HG03439 (cell line): ENCODE measurements around the gene CD177.
"Not testable (repeated sequence)": the region's sequence is repeated elsewhere in the genome, so short reads cannot be mapped to it uniquely, and the experiment has no call there.

Source experiments
- ATAC-seq: cut with Tn5 transposase; IDR thresholded peaks from one replicate; pipeline ENCODE4 v1.9.1; 2021; ENCODE audit warnings: mild to moderate bottlenecking, moderate library complexity; ENCODE audit not compliant: unreplicated experiment

Gene CD177

DNA sequence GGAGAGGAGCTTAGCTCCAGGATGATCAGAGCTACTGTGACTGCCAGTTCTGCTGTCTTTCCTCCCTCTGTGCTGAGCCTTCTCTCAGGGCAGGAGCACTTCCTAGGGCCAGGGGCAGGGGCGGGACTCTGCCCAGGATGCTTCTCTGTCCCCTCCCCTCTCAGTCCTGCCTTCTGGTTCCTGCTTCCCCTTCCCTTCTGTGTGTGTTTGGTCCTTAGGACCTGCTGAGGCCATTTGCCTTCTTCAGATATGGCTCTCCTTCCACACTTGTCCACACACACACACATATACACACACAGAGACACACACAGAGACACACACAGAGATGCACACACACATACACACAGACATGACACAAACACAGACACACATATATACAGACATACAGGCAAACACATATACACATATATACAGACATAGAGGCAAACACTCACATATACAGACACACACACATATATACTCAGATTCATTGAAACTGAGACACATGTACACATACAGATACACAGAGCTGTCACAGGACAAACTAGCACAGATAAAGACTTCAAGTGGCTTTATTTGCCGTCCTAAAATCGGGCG, 22.0 kb upstream of the CD177 start:
- no peak for ATAC-seq

DNA sequence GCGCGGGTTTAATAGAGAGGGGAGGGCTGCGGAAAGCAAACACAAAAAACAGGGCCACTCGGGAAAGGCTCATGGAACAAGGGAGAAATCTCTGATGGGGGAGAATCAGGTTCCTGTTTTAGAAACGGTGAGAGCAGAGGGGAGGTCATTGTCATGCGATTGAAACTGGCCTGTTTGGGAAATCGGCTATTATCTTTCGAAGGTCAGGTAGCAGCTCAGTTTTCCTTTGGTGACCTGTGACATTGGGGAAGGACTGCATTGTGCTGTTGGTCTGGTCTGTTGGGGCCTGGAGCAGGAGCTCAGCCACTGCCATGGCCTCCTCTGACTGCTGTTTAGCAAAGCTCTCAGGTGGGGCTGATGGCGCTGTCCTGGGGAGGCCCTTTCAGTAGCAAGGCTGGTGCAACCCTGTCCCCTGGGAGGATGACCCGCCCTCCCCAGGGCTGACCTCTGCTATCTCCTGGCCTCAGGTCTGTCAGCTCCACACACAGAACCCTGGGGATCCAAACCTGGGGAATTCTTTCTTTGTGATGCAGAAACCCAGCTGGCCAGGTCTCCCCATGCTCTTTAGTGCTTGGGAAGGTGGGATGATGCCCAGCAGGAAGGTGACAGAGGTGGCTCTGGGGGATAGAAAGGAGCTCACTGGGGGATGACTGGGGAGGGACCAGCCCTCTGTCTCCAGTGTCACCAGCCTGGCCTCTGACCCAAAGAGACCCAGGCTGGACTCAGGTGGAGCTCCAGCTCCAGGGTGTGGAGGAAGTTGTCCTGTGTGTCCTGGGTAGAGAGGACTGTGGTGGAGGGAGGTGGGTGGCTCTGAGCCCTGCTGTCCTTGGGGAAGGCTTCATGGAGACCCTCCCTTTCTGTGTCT, 21.2 kb upstream of the CD177 start:
- no peak for ATAC-seq

DNA sequence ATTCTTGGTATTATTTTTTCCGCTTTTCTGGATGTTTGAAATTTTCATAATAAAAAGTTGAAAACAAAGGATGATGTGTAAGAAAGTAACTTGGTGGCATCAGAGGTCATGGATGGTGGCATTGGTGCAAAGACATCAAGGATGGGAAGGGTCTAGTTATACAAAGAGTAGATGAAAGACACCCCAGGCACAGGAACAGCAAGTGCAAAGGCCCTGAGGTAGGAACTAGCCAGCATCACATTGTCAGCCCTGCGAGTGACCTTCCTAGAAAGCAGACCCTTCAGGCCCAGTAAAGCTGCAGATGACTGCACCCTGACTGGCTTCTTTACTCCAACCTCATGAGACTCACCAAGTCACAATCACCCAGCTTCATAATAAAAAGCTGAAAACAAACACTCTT, 17.0 kb upstream of the CD177 start:
- ATAC-seq = not testable (repeated sequence)

DNA sequence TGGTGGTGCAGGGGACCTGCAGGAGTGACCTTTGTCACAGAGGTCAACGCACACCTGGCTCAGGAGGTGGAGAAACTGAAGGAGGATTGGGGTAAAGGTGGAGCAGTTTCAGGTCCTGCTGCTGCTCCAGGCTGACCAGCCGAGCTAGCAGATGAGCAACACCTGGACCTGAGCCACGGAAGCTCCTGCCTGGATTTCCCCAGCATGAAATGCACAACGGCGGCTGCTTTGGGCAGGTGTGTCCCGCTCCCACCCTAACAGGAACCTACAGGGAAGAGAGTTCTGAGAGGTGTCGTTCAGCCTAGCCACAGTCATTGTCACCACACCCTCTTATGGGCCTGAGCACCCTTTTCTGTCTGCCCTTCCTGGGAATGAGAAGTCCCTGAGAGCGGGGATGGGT, 15.7 kb upstream of the CD177 start:
- ATAC-seq = no peak

DNA sequence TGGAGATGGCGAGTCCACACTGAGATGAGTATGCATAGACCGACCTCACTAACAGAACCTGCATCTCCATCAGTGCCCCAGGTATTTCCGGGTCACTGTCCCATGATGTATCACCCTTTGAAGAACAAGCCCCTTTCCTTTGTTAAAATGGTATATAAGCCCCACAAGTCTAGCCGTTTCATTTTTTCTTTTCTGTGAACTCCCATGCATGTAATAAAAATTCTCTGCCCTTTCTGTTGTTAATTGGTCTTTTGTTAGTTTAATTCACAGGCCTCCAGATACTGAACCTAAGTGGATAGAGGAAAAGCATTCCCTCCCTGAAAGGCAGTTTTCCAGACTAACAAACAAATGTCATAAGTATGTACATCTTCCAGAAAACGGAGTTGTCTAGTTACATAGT, 15.0 kb upstream of the CD177 start:
- no peak for ATAC-seq

DNA sequence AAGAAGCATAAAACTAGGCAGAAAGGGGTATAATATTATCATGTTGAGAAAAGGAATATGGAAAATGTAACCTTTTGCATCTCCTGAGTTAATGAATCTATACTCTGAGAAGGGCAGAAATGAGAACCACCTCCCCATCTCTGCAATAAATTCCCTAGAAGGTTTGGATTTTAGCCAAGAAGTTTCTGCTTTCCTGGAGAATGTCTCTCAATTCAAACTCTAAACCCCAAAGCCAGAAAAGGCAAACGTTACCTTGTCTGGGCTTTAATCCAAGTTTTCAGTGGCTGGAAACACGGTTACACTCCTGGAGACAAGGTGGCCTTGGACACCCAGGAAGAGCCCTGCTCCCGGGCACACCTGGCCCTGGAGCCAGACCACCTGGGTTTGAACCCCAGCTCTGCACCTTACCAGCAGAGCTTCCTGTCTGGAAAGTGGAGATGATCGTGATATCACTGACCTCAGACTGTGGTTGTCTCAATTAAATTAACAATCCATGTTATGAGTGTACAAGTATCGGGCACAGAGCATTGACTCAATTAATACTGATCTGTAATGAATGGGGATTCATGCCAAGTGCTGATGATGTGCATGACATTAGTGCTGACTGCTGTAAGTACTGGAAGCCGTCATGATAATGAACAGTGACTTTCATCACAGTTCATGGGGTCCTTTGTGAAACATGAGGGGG, 14.1 kb upstream of the CD177 start:
- ATAC-seq = not testable (repeated sequence)

DNA sequence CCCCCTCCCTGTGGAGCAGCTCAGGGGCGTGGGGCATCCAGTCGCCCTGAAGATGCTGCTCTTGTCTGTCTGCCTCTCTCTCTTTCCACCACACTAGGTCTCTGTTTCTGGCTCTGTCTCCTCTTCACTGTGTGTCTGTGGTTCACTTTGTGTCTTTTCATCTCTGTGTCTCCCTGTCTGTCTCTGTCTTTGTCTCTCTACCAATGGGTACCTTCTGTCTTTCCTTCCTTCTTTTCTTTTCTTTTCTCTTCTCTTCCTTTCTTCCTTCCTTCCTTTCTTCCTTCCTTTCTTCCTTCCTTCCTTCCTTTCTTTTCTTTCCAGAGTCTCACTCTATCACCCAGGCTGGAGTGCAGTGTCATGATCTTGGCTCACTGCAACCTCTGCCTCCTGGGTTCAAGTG, 13.4 kb upstream of the CD177 start:
- ATAC-seq = not testable (repeated sequence)

DNA sequence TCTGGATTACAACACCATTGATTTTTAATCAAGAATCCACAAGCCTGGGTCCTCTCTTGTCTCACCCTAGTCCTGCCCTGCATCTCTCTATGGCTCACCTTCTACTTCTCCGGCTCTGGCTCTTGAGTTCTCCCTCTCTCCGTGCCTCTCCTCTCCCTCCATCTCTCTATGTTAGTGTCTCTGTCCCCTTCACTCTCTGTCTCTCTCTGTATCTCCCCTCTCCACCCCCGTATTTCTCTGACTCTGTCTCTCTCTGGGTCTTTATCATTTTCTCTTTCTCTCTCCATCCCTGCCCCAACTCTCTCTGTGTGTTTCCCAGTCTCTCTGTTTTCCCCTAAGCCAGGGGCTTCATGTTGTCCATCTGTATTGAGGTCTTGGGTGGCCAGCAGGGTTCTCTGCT, 12.4 kb upstream of the CD177 start:
- ATAC-seq = not testable (repeated sequence)

DNA sequence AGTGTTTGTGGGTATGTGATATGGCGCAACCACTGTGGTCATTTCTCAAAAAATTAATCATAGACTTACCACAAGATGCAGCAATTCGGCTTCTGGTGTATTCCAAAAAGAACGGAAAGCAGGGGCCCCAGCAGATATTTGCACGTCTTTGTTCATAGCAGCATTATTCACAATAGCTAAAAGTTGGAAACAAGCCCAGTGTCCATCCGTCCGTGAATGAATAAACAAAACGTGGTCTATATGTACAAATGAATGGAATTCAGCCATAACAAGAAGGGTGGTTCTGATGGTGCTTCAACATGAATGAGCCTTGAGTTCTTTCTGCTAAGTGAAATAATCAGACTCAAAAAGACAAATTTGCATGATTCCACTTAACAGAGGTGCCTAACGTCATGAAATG, 11.4 kb upstream of the CD177 start:
- ATAC-seq = not testable (repeated sequence)

DNA sequence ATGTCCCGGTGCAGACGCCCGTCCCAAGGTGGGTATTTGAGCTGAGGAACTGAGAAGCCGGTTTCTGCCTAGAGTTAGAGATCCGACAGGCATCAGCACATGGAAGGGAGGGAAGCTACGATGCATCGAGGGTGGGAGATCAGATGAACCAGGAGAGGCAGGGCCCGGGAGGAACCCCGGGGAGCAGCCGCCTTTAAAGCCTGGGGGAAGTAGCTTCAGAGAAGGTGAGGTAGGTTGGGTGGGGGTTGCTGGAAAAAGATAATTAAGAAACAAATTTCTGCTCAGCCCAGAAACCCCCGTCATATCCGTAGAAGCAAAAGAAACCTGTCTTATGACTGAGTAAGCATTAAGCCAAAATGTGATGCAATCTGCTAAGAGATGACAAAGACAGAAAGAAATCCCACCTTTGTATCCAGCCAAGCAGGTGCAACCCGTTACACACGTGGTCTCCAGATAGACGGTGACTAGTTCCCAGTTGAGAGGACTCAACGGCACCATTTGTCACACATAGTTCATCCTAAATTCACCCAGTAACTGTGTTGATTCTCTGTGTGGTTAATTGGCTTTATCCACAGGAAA, 9.1 kb upstream of the CD177 start:
- ATAC-seq = not testable (repeated sequence)

DNA sequence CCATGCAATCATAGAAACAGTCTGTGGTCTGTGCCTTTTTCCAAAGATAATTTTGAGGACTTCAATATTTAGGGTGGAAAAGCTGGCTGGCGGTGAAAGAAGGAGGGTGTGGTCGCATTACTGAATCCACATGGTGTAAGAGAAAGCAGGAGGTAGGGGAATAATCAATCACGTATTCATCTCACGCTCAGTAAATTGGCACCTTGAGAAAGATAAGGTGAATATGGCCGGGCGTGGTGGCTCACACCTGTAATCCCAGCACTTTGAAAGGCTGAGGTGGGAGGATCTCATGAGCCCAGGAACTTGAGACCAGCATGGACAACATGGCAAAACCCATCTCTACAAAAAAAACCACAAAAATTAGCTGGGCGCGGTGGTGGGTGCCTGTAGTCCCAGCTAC, 3.7 kb upstream of the CD177 start:
- ATAC-seq = not testable (repeated sequence)

DNA sequence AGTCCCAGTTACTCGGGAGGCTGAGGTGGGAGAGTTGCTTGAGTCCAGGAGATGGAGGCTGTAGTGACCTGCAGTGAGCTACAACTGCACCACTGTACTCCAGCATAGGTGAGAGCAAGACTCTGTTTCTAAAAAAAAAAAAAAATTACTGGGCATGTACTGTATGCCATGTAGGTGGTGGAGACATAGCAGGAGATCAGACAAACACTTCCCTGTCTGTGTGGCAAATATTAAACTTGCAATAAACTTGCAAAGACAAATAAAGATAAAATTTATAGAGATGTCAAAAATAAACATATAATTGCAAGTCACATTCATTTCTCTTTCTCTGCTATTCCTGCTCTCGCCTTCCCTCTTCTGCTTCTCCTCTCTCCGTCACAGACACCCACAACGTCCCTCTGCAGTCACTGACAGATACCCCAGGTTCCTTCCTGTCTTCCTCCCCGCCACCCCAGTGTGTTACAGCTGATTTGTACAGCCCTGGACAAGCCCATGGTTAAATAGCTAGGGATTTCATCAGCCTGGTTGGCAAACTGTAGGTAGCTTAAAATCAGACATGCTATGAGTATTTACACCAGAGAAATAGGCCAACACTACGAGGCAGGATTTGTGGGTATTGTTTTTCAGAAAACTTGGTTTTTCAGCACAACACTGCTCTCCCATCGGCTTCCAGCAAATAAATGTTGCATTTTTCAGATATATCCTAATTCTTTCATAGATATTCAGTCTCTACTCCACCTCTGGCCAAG, 1.3 kb upstream of the CD177 start:
- ATAC-seq = no peak

DNA sequence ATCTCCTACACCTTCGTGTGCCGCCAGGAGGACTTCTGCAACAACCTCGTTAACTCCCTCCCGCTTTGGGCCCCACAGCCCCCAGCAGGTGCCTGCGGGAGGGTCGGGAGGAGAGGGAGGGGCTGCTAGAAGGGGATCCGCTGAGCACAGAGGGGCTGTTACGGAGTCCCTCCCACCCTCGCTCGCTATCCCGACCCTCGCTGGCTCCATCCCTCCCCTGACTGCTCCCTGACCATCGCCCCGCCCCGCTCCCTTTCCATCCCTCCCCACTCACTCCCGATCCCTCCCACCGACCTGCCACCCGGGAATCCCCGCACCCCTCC, 780 bp downstream of the CD177 start:
- ATAC-seq = no peak

DNA sequence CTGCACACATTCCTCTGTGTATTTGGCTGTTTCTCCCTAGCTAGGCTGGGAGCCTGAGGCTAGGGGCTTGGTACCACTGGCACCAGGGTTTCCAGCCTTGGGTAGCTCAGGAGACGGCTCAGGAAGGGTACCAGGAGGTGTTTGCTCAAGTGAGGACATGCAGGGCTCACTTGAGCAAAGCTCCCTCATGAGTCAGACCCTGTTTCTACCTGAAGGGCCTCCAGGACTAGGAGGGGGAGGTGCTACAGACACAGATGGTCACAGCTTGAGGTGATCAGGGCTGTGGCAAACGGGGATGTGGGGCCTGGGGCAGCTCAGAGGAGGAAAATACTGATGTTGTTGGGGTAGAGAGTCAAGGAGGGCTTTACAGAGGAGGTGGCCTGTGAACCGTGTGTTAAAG, 3.3 kb downstream of the CD177 start:
- not testable (repeated sequence) for ATAC-seq

DNA sequence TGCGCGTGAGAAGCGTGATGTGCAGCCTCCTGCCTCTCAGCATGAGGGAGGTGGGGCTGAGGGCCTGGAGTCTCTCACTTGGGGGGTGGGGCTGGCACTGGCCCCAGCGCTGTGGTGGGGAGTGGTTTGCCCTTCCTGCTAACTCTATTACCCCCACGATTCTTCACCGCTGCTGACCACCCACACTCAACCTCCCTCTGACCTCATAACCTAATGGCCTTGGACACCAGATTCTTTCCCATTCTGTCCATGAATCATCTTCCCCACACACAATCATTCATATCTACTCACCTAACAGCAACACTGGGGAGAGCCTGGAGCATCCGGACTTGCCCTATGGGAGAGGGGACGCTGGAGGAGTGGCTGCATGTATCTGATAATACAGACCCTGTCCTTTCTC, 8.7 kb downstream of the CD177 start:
- ATAC-seq = no peak

DNA sequence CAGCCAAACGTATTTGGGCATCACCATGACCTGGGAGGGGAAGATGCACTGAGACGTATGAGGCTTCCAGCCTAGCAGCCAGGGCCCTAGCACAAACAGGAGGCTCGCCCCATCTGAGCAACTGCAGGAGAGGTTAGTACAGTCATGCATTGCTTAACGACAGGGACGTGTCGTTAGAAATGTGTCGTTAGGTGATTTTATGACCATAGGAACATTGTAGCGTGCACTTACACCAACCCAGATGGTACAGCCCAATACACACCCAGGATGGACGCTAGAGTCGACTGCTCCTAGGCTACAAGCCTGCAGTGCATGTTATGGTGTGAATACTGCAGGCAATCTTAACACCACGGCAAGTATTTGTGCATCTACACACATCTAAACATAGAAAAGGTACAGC, 9.3 kb downstream of the CD177 start:
- no peak for ATAC-seq

DNA sequence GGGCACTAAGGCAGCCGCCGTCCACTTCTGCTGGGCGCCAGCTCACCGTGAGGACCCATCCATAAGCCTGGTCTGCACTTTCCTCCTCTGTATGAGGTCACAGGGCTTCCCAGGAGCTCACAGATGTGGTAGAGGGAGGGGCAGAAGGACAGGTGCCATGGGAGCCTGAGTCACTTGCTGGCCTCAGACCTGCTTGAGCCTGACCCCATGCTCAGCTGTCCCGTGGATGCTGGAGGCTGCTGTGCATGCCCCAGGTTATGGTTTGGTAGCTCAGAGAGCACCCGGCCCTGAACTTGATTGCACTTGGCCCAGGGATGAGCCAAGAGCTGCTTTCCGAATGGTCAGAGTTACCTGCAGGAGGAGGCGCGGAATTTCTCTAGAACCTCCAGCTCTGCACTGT, 12.2 kb downstream of the CD177 start:
- ATAC-seq = not testable (repeated sequence)

DNA sequence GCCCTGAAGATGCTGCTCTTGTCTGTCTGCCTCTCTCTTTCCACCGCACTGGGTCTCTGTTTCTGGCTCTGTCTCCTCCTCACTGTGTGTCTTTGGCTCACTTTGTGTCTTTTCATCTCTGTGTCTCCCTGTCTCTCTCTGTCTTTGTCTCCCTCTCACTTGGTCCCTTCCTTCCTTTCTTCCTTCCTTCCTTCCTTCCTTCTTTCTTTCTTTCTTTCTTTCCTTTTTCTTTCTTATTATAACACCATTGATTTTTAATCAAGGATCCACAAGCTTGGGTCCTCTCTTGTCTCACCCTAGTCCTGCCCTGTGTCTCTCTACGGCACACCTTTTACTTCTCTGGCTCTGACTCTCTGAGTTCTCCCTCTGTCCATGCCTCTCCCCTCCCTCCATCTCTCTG, 14.3 kb downstream of the CD177 start:
- no peak for ATAC-seq

DNA sequence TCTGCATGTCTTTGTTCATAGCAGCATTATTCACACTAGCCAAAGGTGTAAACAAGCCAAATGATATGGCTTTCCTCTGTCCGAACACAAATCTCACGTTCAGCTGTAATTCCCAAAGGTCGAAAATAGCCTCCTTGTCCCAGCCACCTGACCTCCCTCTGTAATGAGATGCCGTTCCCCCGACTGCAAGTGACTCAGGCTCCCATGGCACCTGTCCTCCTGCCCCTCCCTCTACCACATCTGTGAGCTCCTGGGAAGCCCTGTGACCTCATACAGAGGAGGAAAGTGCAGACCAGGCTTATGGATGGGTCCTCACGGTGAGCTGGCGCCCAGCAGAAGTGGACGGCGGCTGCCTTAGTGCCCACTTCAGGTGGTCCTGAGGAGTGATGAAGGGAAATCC, 15.4 kb downstream of the CD177 start:
- not testable (repeated sequence) for ATAC-seq

DNA sequence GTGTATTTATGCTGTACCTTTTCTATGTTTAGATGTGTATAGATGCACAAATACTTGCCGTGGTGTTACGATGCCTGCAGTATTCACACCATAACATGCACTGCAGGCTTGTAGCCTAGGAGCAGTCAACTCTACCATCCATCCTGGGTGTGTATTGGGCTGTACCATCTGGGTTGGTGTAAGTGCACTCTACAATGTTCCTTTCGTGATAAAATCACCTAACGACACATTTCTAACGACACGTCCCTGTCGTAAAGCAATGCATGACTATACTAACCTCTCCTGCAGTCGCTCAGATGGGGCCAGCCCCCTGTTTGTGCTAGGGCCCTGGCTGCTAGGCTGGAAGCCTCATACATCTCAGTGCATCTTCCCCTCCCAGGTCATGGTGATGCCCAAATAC, 18.4 kb downstream of the CD177 start:
- no peak for ATAC-seq

DNA sequence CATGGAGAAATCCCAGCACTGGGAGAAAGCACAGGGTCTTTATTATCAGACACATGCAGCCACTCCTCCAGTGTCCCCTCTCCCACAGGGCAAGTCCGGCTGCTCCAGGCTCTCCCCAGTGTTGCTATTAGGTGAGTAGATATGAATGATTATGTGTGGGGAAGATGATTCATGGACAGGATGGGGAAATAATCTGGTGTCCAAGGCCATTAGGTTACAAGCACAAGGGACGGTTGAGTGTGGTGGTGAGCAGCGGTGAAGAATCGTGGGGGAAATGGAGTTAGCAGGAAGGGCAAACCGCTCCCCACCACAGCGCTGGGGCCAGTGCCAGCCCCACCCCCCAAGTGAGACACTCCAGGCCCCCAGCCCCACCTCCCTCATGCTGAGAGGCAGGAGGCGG, 19.0 kb downstream of the CD177 start:
- no peak for ATAC-seq
